Cerebellar nuclear complex (tissue), 1 donor: ENCODE measurements around the gene THYN1.
"Not testable (repeated sequence)": the region's sequence is repeated elsewhere in the genome, so short reads cannot be mapped to it uniquely, and the experiment has no call there.

Source experiments
- DNase-seq, 2 experiments: peaks; one replicate each; lab custom pipeline; 2025; lab: John Stamatoyannopoulos, UW

THYN1 gene

DNA sequence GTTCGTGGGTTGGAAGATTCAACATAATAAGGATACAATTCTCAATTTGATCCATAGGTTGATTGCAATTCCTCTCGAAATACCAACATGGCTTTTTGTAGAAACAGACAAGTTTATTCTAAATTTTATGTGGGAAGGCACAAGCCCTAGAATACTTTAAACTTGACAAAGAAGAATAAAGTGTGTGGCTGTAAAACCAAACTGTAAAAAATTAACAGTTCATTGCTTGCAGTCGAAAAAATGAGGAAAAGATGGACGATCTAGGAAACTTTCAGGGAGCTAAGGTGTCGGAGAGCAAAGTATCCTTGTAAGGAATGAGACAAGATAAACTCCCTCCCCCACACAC is 22.0 kb upstream of the THYN1 start:
- no peak for DNase-seq

GRCh38 chr11:134273317-134273712 is 20.2 kb upstream of the THYN1 start:
- DNase-seq: no peak

- no peak for DNase-seq
Measured at GRCh38 chr11:134272381-134273316, 19.5 kb upstream of the THYN1 start.

GRCh38 chr11:134271978-134272377 is 18.8 kb upstream of the THYN1 start:
- DNase-seq: no peak

DNA sequence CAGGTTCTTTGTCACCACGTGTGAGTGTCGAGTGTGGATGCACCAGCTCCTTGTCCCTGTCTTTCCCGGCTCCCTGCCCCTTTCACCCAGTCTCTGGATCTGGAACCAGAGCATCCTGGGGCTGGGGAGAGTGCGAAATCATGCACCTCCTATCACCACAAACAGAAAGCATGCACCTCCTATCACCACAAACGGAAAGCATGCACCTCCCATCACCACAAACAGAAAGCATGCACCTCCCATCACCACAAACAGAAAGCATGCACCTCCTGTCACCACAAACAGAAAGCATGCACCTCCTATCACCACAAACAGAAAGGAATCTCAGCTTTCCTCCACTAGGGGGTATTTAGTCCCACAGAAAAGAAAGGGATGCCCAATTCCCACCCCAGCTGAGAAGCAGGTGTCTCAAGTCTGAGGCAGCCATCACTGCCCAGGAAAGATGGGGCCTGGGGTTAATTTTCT is 17.1 kb upstream of the THYN1 start:
- DNase-seq: no peak

- DNase-seq: no peak
Measured at GRCh38 chr11:134267966-134268365, 14.8 kb upstream of the THYN1 start.

- no peak for DNase-seq
Measured at GRCh38 chr11:134267461-134267860, 14.3 kb upstream of the THYN1 start.

DNA sequence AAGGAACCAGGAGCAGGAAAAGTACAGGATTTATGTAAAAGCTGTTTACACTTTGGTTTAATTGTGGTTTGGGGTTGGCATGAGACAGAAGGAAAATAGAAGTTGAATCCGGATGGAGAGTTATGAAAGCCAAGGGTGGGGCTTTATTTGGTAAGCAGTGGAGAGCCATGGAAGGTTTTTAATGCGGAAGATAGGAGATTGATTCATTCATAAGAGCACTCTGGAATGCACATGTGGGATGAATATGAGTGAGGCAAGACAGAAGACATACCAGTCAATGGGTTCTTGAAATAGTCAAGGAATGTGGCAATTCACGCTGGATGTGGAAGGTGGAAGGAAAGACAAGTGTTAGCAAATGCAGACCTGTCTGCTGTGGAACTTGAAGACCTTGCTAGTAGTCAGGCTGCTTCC is 13.7 kb upstream of the THYN1 start:
- DNase-seq: no peak

- DNase-seq: no peak
Measured at GRCh38 chr11:134266440-134266839, 13.3 kb upstream of the THYN1 start.

DNA sequence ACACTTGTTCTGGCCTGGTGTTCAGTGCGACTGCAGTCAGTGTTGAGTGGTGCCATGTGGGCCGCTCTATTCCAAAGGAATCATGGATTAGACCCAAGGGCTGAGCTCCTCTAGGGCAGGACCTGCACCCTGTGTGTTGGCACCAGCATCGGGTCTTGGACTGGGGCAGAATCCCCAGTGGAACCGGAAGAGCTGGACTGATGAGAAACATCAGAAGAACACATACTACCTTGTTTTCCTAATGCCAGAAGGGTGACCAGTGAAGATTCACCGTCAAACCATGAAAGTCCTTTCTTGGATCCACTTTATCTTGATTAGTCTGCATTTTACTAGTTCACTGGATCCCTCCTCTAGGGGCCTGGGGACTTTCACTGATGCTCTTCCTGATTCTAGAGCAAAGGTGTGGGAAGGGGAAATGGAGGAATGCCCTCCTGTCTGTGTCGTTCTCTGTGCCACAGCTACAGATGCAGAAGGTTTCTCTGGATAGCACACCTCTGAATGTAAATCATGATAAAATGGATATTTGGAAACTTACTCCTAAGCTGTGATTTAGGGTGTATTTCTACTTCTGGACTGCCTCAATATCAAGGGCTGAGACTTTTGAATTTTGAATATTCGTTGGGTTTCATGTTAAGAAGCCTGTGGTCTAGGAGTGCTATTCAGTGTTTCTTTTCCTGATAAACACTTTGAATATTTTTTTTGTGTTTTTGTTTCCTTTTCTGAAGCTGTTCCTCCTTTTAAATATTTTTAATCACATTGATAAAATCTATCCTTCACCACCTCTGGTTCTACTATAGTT is 12.0 kb upstream of the THYN1 start:
- DNase-seq: no peak

DNA sequence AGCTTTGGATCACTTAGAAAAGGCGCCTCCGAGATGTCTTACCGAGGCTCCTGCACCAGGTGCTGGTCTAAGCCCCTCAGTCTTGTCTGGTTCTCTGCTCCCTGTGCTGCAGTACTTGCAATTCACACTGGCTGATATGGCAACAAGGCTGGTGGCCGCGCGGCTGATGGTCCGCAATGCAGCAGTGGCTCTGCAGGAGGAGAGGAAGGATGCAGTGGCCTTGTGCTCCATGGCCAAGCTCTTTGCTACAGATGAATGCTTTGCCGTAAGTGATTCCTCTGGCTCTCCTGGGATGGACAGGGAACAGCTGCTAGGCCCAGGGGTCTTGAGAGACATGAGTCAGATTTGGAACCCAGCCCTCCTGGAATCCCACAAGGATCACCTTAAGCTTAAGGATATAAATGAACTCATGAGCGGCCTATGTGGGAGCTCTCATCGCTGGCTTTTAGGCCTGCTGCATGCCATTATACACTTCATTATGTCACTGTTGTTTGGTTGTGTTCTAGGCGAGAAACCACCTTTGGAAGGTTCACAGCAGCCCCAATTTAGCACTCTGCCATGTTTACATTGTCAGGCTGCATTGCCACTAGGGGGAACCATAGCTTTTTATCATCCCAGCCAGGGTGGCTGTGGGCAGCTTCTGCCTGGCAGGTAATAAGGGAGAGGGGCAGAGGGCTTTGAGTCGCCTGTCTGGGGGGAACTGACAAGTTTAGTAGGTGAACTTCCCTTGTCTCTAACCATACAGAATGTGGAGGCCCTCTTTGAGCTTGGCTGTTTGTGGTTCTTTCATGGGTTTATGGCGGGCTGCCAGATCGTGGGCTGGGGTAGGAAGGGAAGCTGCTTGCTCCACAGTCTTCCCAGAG is 8.7 kb upstream of the THYN1 start:
- no peak for DNase-seq

- no peak for DNase-seq
Measured at GRCh38 chr11:134260983-134261382, 7.8 kb upstream of the THYN1 start.

DNA sequence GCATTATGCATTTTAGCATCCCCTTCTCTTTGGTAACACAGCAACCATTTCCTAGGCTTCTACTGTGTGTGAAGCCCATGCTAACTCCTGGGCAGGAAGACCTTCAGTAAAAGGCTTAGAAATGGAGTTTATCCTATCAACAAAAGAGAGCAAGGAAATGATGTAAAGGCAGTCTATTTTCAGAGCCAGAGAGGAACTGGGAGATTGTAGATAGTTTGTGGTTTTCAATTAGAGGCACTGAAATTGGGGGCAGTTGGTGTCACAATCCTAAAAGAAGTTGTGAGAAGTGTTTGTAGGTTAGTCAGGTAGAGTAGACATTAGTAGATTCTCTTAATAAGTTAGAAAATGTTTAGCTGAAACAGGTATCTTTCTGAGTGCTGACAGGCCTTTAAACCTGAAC is 7.4 kb upstream of the THYN1 start:
- DNase-seq: no peak

DNA sequence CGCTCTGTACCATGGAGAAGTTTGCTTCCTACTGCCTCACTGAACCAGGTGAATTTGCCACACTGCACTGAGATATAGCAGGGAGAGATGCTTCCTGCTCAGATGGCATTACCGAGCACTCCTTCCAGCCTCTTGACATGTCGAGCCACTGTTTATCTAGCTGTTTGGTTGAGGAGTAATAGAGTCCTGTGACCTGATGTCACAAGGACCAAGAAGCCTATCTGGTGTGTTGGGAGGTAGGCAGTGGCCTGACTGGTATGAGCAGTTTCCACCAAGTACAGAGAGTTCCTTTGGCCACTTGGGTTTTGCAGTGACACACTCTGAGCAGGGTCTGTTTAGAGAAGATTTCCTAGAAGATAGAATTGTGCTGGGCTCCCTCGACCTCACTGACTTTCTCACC is 5.4 kb upstream of the THYN1 start:
- DNase-seq: no peak

GRCh38 chr11:134257101-134257500 is 3.9 kb upstream of the THYN1 start:
- no peak for DNase-seq

- DNase-seq: not testable (repeated sequence)
Measured at GRCh38 chr11:134255184-134255561, 2.0 kb upstream of the THYN1 start.

- no peak for DNase-seq
Measured at GRCh38 chr11:134254433-134255183, 1.5 kb upstream of the THYN1 start.

GRCh38 chr11:134252346-134253187 is 585 bp downstream of the THYN1 start:
- DNase-seq: no peak

GRCh38 chr11:134250675-134251074 is 2.5 kb downstream of the THYN1 start:
- DNase-seq: no peak

GRCh38 chr11:134250246-134250645 is 2.9 kb downstream of the THYN1 start:
- no peak for DNase-seq
